Left ventricle myocardium inferior (tissue), 1 donor: ENCODE data around the gene VASP. TPM values are rescaled to one million over a fixed set of nuclear protein-coding genes. Genes with fewer than 3 reads are reported as not detected.

ENCODE experiments used
- DNase-seq: peaks from one replicate; pipeline ENCODE4 v3.0.0-alpha.2; 2020
- H3K27ac ChIP-seq: fragments of 200-600 bp; replicated peaks from 2 replicates; pipeline ENCODE4 v1.8.0; 2021
- H3K27me3 ChIP-seq: fragments of 200-600 bp; 2 replicates; pipeline ENCODE4 v1.8.0; 2021; ENCODE audit warnings: low read depth
- H3K36me3 ChIP-seq: fragments of 200-600 bp; 2 replicates; pipeline ENCODE4 v1.8.0; 2021
- H3K4me1 ChIP-seq: fragments of 200-600 bp; 2 replicates; pipeline ENCODE4 v1.8.0; 2021
- H3K4me3 ChIP-seq: fragments of 200-600 bp; 2 replicates; pipeline ENCODE4 v1.8.0; 2021; ENCODE audit warnings: mild to moderate bottlenecking, moderate library complexity
- H3K9me3 ChIP-seq: fragments of 200-600 bp; replicated peaks from 2 replicates; pipeline ENCODE4 v1.8.0; 2021
- CTCF ChIP-seq: fragments of 200-600 bp; IDR thresholded peaks from 2 replicates; pipeline ENCODE4 v1.8.0; 2021; ENCODE audit warnings: antibody characterized with exemption, mild to moderate bottlenecking, borderline replicate concordance
- intact Hi-C: fragments of 100-400 bp; cut with micrococcal nuclease; formaldehyde crosslinking; loops from one replicate; pipeline ENCODE4 v1.11.0; 2022
- total RNA-seq: library from RNA; stranded (reverse); fragmentation: NEBNext Ultra II Directional; extraction: Animal tissue kit (Norgen Biotek cat#: 25700); gene quantifications from one replicate; pipeline ENCODE4 v1.2.1, GENCODE V29; 2021
- donor health status: DM: no; HTN: yes; CAD: no; lungs with severe emphysema.

VASP gene
- total RNA-seq, 1 donor from 2014 or later, result 32.8 TPM

GRCh38 chr19:45483033-45483432 lies 24.2 kb upstream of the VASP start:
- intact Hi-C loops, result no loop called here
- no peaks in the 10 kb centered on the region for H3K9me3 ChIP-seq
- no peak for TF ChIP-seq CTCF
- H3K4me1 ChIP-seq, result peaks cover 11% of the 10 kb centered on the region
- no peaks in the 10 kb centered on the region for H3K27me3 ChIP-seq
- H3K4me3 ChIP-seq, result no peak overlapping the region
- no peak overlapping the region for H3K27ac ChIP-seq
- no peak for DNase-seq
- H3K36me3 ChIP-seq, result no peaks in the 10 kb centered on the region

- H3K4me3 ChIP-seq, result no peak overlapping the region
- H3K27me3 ChIP-seq, result no peaks in the 10 kb centered on the region
- H3K4me1 ChIP-seq, result peaks cover 8% of the 10 kb centered on the region
- no peaks in the 10 kb centered on the region for H3K36me3 ChIP-seq
- TF ChIP-seq CTCF, result no peak
- DNase-seq, result no peak
- intact Hi-C loops, result no loop called here
- no peak overlapping the region for H3K27ac ChIP-seq
- no peaks in the 10 kb centered on the region for H3K9me3 ChIP-seq
These were observed 22.9 kb upstream of the VASP start for GRCh38 chr19:45484273-45484945.

GRCh38 chr19:45485305-45486077 lies 21.8 kb upstream of the VASP start:
- peaks cover 8% of the 10 kb centered on the region for H3K4me1 ChIP-seq
- no peaks in the 10 kb centered on the region for H3K36me3 ChIP-seq
- peak; percentile 74 for TF ChIP-seq CTCF
- DNase-seq, result peak; percentile 98
- intact Hi-C loops, result no loop called here
- no peaks in the 10 kb centered on the region for H3K9me3 ChIP-seq
- H3K4me3 ChIP-seq, result peak overlapping the region; percentile 80
- peak overlapping the region; percentile 82 for H3K27ac ChIP-seq
- H3K27me3 ChIP-seq, result no peaks in the 10 kb centered on the region

- Histone ChIP-seq H3K4me1 (peaks cover 25% of the 10 kb centered on the region), H3K36me3 (no peaks in the 10 kb centered on the region), H3K9me3 (no peaks in the 10 kb centered on the region), H3K27ac (no peak overlapping the region), H3K4me3 (no peak overlapping the region), H3K27me3 (no peaks in the 10 kb centered on the region)
- DNase-seq, result no peak
- intact Hi-C loops, result no loop called here
- TF ChIP-seq CTCF, result no peak
These were observed 18.6 kb upstream of the VASP start for GRCh38 chr19:45488708-45489107.

- intact Hi-C loops, result no loop called here
- no peak overlapping the region for H3K27ac ChIP-seq
- no peaks in the 10 kb centered on the region for H3K9me3 ChIP-seq
- H3K36me3 ChIP-seq, result no peaks in the 10 kb centered on the region
- TF ChIP-seq CTCF, result no peak
- DNase-seq, result no peak
- no peaks in the 10 kb centered on the region for H3K27me3 ChIP-seq
- peaks cover 28% of the 10 kb centered on the region for H3K4me1 ChIP-seq
- H3K4me3 ChIP-seq, result no peak overlapping the region
These were observed 17.9 kb upstream of the VASP start for GRCh38 chr19:45489216-45489855.
